Activated CD4-positive, alpha-beta T cell treated with anti-CD3 and anti-CD28 coated beads, Interleukin-2, amount 10 ng/mL, durations not matched to agents 7 days and 5 days (primary cell): ENCODE results near the gene TBC1D8. TPM values are rescaled to one million over a fixed set of nuclear protein-coding genes. Genes with fewer than 3 reads are reported as not detected.
A peak's percentile ranks its signal among the peaks of the same experiment; 100 is the strongest.

ENCODE experiments used
- CTCF ChIA-PET: fragments of 350-600 bp; sonication (Branson Sonifier 250); formaldehyde crosslinking; loops from one replicate; lab custom pipeline; 2021; ENCODE audit warnings: antibody characterized with exemption; lab: Charles Lee
- POLR2A ChIA-PET: fragments of 350-600 bp; sonication (Branson Sonifier 250); formaldehyde crosslinking; loops from one replicate; lab custom pipeline; 2021; ENCODE audit warnings: antibody characterized with exemption; lab: Charles Lee
- DNase-seq: peaks from one replicate; pipeline ENCODE4 v3.0.0-alpha.2; 2020
- H3K27ac Mint-ChIP-seq: one replicate; pipeline ENCODE4 v1.8.0; 2021; ENCODE audit warnings: mild to moderate bottlenecking, moderate library complexity, mixed read lengths
- H3K27me3 Mint-ChIP-seq: one replicate; pipeline ENCODE4 v1.8.0; 2021; ENCODE audit warnings: mixed read lengths
- H3K36me3 Mint-ChIP-seq: one replicate; pipeline ENCODE4 v1.8.0; 2021; ENCODE audit warnings: low read depth, mixed read lengths
- H3K4me1 Mint-ChIP-seq: one replicate; pipeline ENCODE4 v1.8.0; 2021; ENCODE audit warnings: mixed read lengths
- H3K4me3 Mint-ChIP-seq: one replicate; pipeline ENCODE4 v1.8.0; 2021; ENCODE audit warnings: mild to moderate bottlenecking, moderate library complexity, mixed read lengths
- H3K9me3 Mint-ChIP-seq: one replicate; pipeline ENCODE4 v1.8.0; 2021; ENCODE audit warnings: mixed read lengths
- total RNA-seq, 2 experiments: library from RNA; stranded (reverse); gene quantifications; one replicate each; pipeline ENCODE4 v1.2.3, GENCODE V29; 2021

Gene TBC1D8
- total RNA-seq, 2 experiments from 2014 or later, result 0.50 to 0.65 TPM

DNA sequence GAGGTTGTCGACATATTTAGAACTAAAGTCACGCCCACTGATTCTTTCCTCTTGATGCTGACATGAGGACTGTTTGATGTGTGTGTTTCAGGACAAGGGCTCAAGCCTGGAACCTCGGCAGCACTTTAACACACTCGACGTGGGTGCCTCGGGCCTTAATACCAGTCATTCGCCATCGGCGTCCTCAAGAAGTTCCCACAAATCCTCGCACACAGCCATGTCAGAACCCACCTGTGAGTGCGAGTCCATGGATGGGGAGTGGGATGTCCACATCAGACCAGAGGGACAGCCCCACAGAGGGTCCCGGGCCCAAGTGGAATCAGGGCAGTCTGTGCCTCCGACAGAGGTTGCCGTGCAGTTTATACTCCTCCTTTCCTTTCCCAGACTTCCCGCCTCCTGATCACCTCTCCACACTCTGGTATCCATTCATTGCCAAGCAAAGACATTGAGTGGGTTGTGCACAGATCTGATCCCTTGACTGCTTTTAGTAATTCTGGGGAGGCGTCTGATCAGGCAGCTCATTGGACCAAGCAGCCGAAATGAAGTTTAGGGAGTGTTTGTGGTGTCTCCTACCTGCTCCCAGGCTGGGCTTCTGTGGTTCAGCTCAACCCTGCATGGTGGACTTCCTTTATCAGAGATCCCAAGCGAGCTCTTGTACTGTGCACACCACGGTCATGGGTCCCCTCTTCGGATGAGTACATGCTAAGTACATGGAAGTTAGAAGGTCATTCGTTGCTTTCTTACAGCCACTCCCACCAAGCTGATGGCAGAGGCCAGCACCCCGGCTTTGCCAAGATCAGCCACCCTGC is 176.3 kb downstream of the TBC1D8 start:
- Mint-ChIP-seq H3K36me3 (no peaks in the 10 kb centered on the region), H3K9me3 (no peaks in the 10 kb centered on the region), H3K27me3 (no peaks in the 10 kb centered on the region), H3K4me3 (no peak overlapping the region), H3K27ac (no peak overlapping the region), H3K4me1 (no peaks in the 10 kb centered on the region)
- CTCF ChIA-PET, result no interaction called here
- POLR2A ChIA-PET, result no interaction called here
- no peak for DNase-seq

DNA sequence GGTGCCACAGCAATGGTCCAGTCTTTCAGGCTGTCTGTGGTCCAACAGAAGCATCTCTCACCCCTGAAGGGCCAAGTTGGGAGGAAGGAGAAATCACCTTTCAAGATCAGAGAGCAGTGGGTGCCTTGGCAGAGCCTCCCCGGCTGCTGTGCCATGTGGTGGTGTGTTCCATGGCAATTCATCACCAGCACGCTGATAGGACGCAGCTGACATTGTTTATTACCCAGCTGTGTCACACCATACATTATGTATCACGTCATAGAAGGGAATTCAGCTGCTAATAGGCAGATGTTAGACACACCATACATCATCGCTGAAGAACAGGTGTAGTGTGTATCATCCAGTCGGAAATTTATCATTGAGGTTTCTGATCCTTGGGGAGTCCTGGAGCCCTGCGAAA is 178.7 kb downstream of the TBC1D8 start:
- CTCF ChIA-PET, result no interaction called here
- H3K36me3 Mint-ChIP-seq, result no peaks in the 10 kb centered on the region
- DNase-seq, result no peak
- POLR2A ChIA-PET, result no interaction called here
- H3K9me3 Mint-ChIP-seq, result no peaks in the 10 kb centered on the region
- no peaks in the 10 kb centered on the region for H3K27me3 Mint-ChIP-seq
- H3K4me1 Mint-ChIP-seq, result no peaks in the 10 kb centered on the region
- no peak overlapping the region for H3K4me3 Mint-ChIP-seq
- no peak overlapping the region for H3K27ac Mint-ChIP-seq

DNA sequence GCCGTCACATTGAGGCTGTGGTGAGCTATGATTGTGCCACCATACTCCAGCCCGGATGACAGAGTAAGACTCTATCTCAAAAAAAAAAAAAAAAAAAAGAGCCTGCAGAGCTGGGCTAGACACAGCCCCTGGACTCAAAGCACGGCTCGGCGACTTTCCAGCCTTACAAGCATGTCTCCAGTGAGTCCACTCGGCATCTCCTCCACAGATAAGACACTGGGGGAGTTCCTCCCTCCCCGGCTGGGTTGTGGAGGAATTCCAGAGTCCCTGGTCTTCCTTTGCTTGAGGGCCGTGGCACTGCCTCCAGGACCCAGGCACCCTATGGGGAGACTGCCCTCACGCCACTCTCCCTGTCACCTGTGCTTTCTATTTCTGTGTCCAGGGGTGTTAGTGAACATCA is 180.0 kb downstream of the TBC1D8 start:
- Mint-ChIP-seq H3K4me1 (no peaks in the 10 kb centered on the region), H3K4me3 (no peak overlapping the region), H3K27me3 (no peaks in the 10 kb centered on the region), H3K27ac (no peak overlapping the region), H3K36me3 (no peaks in the 10 kb centered on the region), H3K9me3 (no peaks in the 10 kb centered on the region)
- CTCF ChIA-PET, result interaction anchor here (1.1 kb wide), 1 partner anchor 16 kb away, joined by 3 read pairs; no protein-coding TSS in a partner anchor
- no peak for DNase-seq
- POLR2A ChIA-PET, result no interaction called here

DNA sequence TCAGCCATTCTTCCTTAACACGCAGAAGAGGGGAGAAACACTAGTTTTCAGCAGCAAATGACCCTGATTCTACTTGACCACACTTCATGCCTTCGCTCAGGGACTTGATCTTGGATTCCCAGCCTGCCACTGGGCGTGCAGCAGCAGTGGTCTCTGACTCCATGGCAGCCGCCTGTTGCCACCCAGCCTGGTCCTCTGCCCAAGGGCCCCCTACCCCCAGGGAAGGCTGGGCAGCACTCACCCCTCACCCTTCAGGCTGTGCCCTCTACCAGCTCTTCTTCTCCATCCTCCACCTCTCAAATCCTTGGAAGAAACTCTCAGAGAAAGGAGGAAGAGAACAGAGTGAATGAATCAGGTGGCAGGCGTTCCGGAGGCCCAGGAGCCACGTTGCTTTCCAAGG is 181.2 kb downstream of the TBC1D8 start:
- Mint-ChIP-seq H3K36me3 (no peaks in the 10 kb centered on the region), H3K4me3 (no peak overlapping the region), H3K9me3 (no peaks in the 10 kb centered on the region), H3K27ac (no peak overlapping the region), H3K4me1 (no peaks in the 10 kb centered on the region), H3K27me3 (no peaks in the 10 kb centered on the region)
- no peak for DNase-seq
- ChIA-PET POLR2A (no interaction called here), CTCF (no interaction called here)

DNA sequence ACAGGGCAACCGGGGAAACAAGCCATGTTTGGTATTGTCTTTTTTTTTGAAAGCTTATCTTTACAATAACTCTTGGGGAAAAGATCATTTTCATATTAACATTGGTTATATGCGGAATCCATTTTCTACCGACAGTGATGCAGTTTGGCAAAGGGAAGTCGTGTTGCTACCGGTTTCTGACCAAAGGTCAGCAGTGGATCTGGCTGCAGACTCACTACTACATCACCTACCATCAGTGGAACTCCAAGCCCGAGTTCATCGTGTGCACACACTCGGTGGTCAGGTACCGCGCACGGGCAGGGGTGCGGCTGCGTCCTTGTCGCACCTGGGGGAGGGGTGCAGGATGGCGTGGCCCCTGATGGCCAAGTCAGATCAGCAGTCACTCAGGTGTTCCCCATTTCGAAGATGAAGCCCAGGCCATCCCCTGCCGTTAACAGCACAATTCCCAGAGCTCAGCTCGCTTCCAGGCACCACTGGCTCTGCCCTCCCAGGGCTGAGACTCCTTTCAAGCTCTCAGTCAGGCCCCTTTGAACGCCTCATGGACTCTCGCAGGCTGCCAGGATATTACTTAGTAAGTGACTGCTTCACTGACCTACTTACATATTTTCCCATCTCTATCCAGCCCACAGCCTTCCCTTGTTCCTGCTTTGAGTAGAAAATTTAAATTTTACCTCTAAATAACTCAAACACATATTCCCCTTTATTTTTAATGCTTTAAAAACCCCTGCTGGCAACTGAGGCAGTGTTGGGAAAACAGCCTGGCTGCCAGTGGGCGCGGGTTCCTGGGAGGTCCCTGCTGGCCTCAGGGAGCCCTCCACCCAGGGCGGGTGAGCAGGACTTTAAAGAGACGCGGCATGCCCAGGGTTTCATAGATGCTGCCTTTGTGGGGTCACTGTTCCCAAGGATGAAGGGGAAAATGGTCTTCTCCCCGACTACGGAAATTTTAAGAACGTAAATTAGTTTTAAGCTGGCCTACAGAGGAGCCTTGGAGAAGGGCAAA is 182.7 kb downstream of the TBC1D8 start:
- H3K4me1 Mint-ChIP-seq, result peaks cover 9% of the 10 kb centered on the region
- ChIA-PET POLR2A (no interaction called here), CTCF (no interaction called here)
- H3K27me3 Mint-ChIP-seq, result no peaks in the 10 kb centered on the region
- H3K36me3 Mint-ChIP-seq, result no peaks in the 10 kb centered on the region
- DNase-seq, result no peak
- H3K9me3 Mint-ChIP-seq, result no peaks in the 10 kb centered on the region
- no peak overlapping the region for H3K27ac Mint-ChIP-seq
- H3K4me3 Mint-ChIP-seq, result no peak overlapping the region

DNA sequence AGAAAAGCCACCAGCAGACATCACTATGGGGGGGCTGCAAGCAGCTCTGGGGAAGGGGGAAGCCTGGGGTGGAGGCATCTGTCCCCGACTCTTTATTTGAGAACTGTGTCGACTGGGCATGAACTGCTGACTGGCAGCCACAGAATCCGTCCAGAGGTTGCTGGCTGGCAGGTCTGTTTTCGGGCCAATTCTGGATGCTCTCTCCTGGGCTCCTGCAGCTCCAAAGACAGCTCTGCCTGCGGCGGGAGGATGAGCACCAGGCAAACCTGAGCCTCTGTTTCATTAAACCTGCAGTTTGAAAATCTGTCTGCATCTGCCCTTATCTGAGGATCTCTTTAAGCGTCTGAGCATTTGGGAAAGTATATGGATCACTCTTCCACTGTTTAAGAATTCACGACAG is 183.5 kb downstream of the TBC1D8 start:
- H3K36me3 Mint-ChIP-seq, result no peaks in the 10 kb centered on the region
- no peaks in the 10 kb centered on the region for H3K27me3 Mint-ChIP-seq
- no peak overlapping the region for H3K4me3 Mint-ChIP-seq
- ChIA-PET POLR2A (no interaction called here), CTCF (no interaction called here)
- peaks cover 9% of the 10 kb centered on the region for H3K4me1 Mint-ChIP-seq
- no peaks in the 10 kb centered on the region for H3K9me3 Mint-ChIP-seq
- DNase-seq, result no peak
- no peak overlapping the region for H3K27ac Mint-ChIP-seq

DNA sequence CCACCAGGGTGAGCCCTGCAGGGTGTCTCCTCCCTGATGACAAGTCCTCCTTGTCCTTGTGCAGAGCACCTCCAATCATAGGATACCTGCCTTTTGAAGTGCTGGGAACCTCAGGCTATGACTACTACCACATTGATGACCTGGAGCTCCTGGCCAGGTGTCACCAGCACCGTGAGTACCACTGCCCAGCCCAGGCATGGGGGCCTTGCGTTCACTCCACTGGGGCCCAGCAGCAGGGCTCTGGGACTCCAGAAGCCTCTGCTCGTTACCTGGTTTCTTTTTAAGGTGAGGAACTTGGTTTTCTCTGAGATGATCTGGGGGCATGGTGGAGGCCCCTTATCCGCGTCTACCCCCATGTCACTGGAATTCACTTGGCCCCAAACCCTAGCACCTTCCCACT is 185.6 kb downstream of the TBC1D8 start:
- POLR2A ChIA-PET, result no interaction called here
- CTCF ChIA-PET, result no interaction called here
- H3K4me1 Mint-ChIP-seq, result peaks cover 9% of the 10 kb centered on the region
- no peak for DNase-seq
- no peak overlapping the region for H3K27ac Mint-ChIP-seq
- H3K27me3 Mint-ChIP-seq, result no peaks in the 10 kb centered on the region
- no peaks in the 10 kb centered on the region for H3K36me3 Mint-ChIP-seq
- no peaks in the 10 kb centered on the region for H3K9me3 Mint-ChIP-seq
- H3K4me3 Mint-ChIP-seq, result no peak overlapping the region

DNA sequence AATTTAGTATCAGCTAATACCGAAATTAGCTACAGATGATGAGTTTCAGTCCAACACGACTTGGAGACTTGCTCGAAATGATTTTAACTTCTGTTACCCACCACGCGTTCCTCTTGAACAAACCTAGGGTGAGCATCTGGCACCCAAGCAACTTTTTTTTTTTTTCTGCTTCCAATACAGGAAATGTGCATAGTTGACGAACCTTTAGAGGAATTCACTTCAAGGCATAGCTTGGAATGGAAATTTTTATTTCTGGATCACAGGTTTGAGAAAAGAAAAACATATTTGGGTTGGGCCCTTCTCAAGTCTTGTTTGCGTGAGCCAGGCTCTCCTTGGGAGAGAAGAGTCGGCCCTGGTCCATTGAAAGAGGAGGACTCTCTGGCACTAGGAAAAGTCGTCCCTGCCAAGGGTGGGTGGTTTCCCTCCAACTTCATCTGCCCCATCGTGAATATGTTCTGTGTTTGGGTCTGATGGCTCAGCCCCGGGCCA is 186.5 kb downstream of the TBC1D8 start:
- no peak for DNase-seq
- POLR2A ChIA-PET, result no interaction called here
- Mint-ChIP-seq H3K4me3 (no peak overlapping the region), H3K4me1 (peaks cover 9% of the 10 kb centered on the region), H3K9me3 (no peaks in the 10 kb centered on the region), H3K27me3 (no peaks in the 10 kb centered on the region), H3K27ac (no peak overlapping the region), H3K36me3 (no peaks in the 10 kb centered on the region)
- CTCF ChIA-PET, result interaction anchor here (0.7 kb wide), 2 partner anchors 98 to 290 kb away, joined by 3 to 5 read pairs; no protein-coding TSS in a partner anchor

DNA sequence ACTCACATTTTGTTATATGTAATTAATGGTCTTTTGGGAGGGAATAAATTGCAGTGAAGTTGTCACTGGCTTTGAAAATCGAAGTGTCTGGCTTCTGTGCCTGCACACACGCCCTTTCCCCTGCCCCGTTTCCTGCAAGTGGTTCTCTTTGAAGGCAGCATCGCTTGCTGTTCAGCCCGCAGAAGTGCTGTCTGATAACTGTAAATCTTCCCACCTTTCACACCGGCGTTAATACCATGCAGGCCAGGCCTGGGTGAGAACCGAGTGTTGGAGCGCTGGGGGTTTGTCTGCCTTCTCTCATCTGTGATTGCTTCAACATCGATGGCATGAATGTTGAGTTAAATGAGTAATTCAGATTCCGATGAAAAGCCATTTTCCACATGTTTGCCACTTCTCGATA is 187.0 kb downstream of the TBC1D8 start:
- Mint-ChIP-seq H3K4me1 (peaks cover 9% of the 10 kb centered on the region), H3K9me3 (no peaks in the 10 kb centered on the region), H3K36me3 (no peaks in the 10 kb centered on the region), H3K27me3 (no peaks in the 10 kb centered on the region), H3K27ac (no peak overlapping the region), H3K4me3 (no peak overlapping the region)
- ChIA-PET POLR2A (no interaction called here), CTCF (interaction anchor here (0.7 kb wide), 1 partner anchor 290 kb away, joined by 5 read pairs; no protein-coding TSS in a partner anchor)
- peak; percentile 40 for DNase-seq

DNA sequence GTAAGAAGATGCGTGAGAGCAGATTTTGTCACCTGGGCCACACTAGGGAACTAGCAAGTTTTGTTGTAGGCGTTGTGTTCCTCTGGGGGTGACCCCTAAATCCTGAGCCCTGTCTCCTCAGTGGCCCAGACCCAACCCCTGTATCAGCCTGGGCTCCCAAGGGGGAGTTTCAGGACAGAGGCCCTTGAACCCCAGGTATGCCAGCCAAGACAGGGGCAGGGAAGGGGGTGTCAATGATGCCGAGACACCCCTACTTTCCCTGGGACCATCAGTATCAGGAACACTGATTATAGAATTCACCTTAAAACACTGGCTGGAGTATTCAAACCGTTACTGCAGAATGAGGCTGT is 188.2 kb downstream of the TBC1D8 start:
- peak overlapping the region; percentile 73 for H3K27ac Mint-ChIP-seq
- ChIA-PET POLR2A (no interaction called here), CTCF (no interaction called here)
- no peaks in the 10 kb centered on the region for H3K27me3 Mint-ChIP-seq
- H3K4me1 Mint-ChIP-seq, result peaks cover 9% of the 10 kb centered on the region
- H3K9me3 Mint-ChIP-seq, result no peaks in the 10 kb centered on the region
- no peak for DNase-seq
- no peaks in the 10 kb centered on the region for H3K36me3 Mint-ChIP-seq
- no peak overlapping the region for H3K4me3 Mint-ChIP-seq

DNA sequence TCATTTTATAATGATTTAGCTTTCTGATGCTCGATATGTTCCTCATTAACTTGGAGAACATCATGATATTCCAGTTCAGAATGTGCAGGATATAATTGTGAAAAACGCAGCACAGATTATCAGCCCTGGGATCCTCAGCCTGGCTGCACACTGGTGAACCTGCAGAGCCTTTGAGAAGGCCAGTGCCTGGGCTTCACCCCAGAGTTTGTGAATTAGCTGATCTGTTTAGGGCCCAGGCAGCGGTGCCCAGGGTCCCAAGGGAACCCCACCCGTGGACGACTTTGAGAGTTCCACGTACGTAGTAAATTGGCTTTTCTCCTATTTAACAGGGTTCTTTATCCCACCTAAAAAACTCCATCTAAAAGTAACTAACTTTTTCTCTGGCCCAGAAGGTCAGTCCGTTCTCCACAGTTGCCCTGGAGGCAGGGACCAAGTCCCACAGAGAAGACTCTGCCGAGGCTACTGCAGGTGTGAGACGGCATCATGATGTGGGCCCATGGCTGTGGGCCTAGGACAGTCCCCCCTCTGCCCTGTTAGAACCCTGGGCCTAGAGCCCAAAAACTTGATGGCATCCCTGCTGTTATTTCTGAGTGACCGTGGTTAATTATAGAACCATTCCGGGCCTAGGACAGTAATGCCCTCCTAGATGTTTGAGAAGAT is 188.7 kb downstream of the TBC1D8 start:
- H3K4me3 Mint-ChIP-seq, result no peak overlapping the region
- no peaks in the 10 kb centered on the region for H3K27me3 Mint-ChIP-seq
- peak overlapping the region; percentile 73 for H3K27ac Mint-ChIP-seq
- DNase-seq, result no peak
- ChIA-PET POLR2A (no interaction called here), CTCF (no interaction called here)
- H3K9me3 Mint-ChIP-seq, result no peaks in the 10 kb centered on the region
- H3K36me3 Mint-ChIP-seq, result no peaks in the 10 kb centered on the region
- H3K4me1 Mint-ChIP-seq, result peaks cover 9% of the 10 kb centered on the region

DNA sequence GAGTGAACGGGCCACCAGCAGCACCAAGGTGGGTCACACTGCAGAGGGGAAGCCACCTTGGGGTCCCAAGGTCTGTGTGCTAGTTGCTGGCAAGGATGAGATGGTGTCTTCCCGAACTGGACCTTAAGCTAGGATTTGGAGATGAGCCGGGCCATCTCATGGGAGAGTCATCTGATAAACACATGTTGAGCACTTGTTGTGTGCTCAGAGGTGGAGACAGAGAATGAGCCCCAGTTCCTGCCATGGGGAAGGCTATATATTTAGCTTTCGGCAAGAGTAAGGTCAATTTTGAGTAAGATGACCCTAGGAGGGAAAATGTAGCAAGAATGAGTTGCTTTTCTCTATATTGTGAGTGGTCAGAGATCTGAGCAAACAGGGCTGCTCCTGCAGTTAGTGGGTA is 190.5 kb downstream of the TBC1D8 start:
- H3K27me3 Mint-ChIP-seq, result no peaks in the 10 kb centered on the region
- no peaks in the 10 kb centered on the region for H3K9me3 Mint-ChIP-seq
- no peak overlapping the region for H3K4me3 Mint-ChIP-seq
- no peak overlapping the region for H3K27ac Mint-ChIP-seq
- no peaks in the 10 kb centered on the region for H3K36me3 Mint-ChIP-seq
- POLR2A ChIA-PET, result no interaction called here
- CTCF ChIA-PET, result no interaction called here
- DNase-seq, result no peak
- peaks cover 9% of the 10 kb centered on the region for H3K4me1 Mint-ChIP-seq
